ENCODE measurements around the gene THAP7. TPM values are rescaled to one million over a fixed set of nuclear protein-coding genes. Genes with fewer than 3 reads are reported as not detected.

The THAP7 gene
- total and polyA plus RNA-seq, 2 of the 13 experiments (the other 11 are each of a cell fraction or from before 2014, with no cell fraction given), result 13.0 to 25.5 TPM

DNA sequence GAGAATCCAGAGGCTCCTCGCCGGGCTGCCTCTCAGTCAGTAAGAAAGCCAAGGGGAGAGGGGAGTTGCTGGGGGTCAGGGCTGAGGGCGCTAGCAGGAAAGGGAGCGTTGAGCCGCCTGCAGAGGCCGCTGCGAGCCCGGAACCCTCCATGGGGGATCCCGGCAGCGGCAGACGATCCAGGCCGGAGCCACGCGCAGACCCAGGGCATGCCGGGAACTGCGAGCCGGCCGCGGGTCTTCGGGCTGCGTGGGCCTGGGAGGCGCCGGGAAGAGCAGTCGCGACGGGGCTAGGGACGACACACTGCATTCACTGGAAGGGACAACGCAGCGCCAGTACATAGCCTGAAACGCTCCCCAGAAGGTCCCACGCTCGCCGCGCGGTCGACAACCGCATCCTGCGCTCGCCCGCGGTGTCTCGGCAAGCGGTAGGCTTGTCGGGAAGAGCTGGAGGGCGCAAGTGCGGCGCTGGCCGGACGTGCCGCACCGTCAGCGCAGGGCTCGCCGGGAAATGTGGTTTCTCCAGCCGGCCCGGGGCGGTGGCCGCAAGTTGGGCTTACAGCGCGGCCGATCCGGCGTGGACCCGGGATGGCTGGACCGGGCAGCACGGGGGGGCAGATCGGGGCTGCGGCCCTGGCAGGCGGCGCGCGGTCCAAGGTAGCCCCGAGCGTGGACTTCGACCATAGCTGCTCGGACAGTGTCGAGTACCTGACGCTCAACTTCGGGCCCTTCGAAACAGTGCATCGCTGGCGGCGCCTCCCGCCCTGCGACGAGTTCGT lies 19.9 kb downstream of the THAP7 start, which contains the start of gene LZTR1 (continued):
- TF ChIP-seq ZNF883 (CRISPR knock-in tag; IDR thresholded peaks at IDR 0.05; ENCODE audit: not compliant biosample characterization), result peak; percentile 82
- no peak for TF ChIP-seq KAT2B (IDR thresholded peaks at IDR 0.05; ENCODE audit: borderline replicate concordance, low read depth, low read length)
- TF ChIP-seq ZNF607 (CRISPR knock-in tag; IDR thresholded peaks at IDR 0.05; ENCODE audit: borderline replicate concordance), result peak; percentile 97
- TF ChIP-seq HIVEP1 (CRISPR knock-in tag; IDR thresholded peaks at IDR 0.05), result peak; percentile 96
- TF ChIP-seq ARNTL (CRISPR knock-in tag; IDR thresholded peaks at IDR 0.05), result peak; percentile 79
- 0 out of 2 replicates have a peak, but pooled peaks have one; percentile 24 for TF ChIP-seq ONECUT2 (CRISPR knock-in tag; IDR thresholded peaks at IDR 0.05)
- TF ChIP-seq ZFYVE20 (CRISPR knock-in tag; IDR thresholded peaks at IDR 0.05; ENCODE audit: borderline replicate concordance, low read depth), result no peak; the same call in 1 of the 2 replicates
- TF ChIP-seq, protein P1, sequence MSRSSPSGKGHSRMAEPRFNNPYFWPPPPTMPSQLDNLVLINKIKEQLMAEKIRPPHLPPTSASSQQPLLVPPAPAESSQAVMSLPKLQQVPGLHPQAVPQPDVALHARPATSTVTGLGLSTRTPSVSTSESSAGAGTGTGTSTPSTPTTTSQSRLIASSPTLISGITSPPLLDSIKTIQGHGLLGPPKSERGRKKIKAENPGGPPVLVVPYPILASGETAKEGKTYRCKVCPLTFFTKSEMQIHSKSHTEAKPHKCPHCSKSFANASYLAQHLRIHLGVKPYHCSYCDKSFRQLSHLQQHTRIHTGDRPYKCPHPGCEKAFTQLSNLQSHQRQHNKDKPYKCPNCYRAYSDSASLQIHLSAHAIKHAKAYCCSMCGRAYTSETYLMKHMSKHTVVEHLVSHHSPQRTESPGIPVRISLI (CRISPR knock-in tag; IDR thresholded peaks at IDR 0.05; ENCODE audit: borderline replicate concordance), result peak; percentile 62; the same call in 1 of the 2 replicates
- TF ChIP-seq MYNN (CRISPR knock-in tag; IDR thresholded peaks at IDR 0.05; ENCODE audit: low read depth), result no peak; the same call in 1 of the 2 replicates
- peak; percentile 91 for TF ChIP-seq SALL2 (CRISPR knock-in tag; IDR thresholded peaks at IDR 0.05)
- TF ChIP-seq HDAC2 (CRISPR knock-in tag; IDR thresholded peaks at IDR 0.05), result peak; percentile 74
- peak; percentile 98 for TF ChIP-seq MYC (CRISPR knock-in tag; IDR thresholded peaks at IDR 0.05; ENCODE audit: borderline replicate concordance)
- TF ChIP-seq, protein P2, sequence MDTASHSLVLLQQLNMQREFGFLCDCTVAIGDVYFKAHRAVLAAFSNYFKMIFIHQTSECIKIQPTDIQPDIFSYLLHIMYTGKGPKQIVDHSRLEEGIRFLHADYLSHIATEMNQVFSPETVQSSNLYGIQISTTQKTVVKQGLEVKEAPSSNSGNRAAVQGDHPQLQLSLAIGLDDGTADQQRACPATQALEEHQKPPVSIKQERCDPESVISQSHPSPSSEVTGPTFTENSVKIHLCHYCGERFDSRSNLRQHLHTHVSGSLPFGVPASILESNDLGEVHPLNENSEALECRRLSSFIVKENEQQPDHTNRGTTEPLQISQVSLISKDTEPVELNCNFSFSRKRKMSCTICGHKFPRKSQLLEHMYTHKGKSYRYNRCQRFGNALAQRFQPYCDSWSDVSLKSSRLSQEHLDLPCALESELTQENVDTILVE (CRISPR knock-in tag; IDR thresholded peaks at IDR 0.05), result no peak; the same call in none of the 2 replicates
- TF ChIP-seq, protein P3, sequence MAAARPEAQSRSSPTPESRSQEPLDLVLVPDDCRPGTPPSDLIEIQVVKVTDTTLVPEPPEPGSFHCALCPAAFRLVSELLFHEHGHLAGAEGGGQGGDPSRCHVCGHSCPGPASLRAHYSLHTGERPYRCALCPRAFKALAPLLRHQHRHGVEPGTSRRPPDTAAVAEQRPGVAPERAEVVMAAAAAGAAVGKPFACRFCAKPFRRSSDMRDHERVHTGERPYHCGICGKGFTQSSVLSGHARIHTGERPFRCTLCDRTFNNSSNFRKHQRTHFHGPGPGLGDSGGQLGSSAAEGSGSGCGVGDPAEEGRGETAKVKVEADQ (CRISPR knock-in tag; IDR thresholded peaks at IDR 0.05; ENCODE audit: borderline replicate concordance), result peak; percentile 97
- TF ChIP-seq, protein P4, sequence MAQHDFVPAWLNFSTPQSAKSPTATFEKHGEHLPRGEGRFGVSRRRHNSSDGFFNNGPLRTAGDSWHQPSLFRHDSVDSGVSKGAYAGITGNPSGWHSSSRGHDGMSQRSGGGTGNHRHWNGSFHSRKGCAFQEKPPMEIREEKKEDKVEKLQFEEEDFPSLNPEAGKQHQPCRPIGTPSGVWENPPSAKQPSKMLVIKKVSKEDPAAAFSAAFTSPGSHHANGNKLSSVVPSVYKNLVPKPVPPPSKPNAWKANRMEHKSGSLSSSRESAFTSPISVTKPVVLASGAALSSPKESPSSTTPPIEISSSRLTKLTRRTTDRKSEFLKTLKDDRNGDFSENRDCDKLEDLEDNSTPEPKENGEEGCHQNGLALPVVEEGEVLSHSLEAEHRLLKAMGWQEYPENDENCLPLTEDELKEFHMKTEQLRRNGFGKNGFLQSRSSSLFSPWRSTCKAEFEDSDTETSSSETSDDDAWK (CRISPR knock-in tag; IDR thresholded peaks at IDR 0.05), result no peak
- TF ChIP-seq ZNF224 (CRISPR knock-in tag; IDR thresholded peaks at IDR 0.05), result peak; percentile 91
- TF ChIP-seq, protein P5, sequence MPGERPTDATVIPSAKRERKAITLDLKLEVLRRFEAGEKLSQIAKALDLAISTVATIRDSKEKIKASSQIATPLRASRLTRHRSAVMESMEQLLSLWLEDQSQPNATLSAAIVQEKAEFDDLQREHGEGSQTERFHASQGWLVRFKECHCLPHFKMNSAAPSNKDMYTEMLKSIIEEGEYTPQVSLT (CRISPR knock-in tag; IDR thresholded peaks at IDR 0.05; ENCODE audit: borderline replicate concordance, low read depth), result no peak; the same call in 1 of the 2 replicates
- no peak for TF ChIP-seq HNRNPH1 (optimal IDR thresholded peaks at IDR 0.05; ENCODE audit: low read depth, low read length)
- peak; percentile 64 for TF ChIP-seq RXRB (CRISPR knock-in tag; IDR thresholded peaks at IDR 0.05; ENCODE audit: borderline replicate concordance)
- TF ChIP-seq, protein P6, sequence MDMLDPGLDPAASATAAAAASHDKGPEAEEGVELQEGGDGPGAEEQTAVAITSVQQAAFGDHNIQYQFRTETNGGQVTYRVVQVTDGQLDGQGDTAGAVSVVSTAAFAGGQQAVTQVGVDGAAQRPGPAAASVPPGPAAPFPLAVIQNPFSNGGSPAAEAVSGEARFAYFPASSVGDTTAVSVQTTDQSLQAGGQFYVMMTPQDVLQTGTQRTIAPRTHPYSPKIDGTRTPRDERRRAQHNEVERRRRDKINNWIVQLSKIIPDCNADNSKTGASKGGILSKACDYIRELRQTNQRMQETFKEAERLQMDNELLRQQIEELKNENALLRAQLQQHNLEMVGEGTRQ (IDR thresholded peaks at IDR 0.05; ENCODE audit: low read depth, low read length), result no peak
- TF ChIP-seq, protein P6 (CRISPR knock-in tag; IDR thresholded peaks at IDR 0.05; ENCODE audit: borderline replicate concordance), result peak; percentile 56; the same call in 1 of the 2 replicates
- peak; percentile 98 for TF ChIP-seq ZNF230 (CRISPR knock-in tag; IDR thresholded peaks at IDR 0.05)
